IMR-90 (cell line): Measurements from ENCODE around the gene MYBPHL. TPM values are rescaled to one million over a fixed set of nuclear protein-coding genes. Genes with fewer than 3 reads are reported as not detected.

Source experiments
- ATAC-seq: fragments of 200-7000 bp; cut with Tn5 transposase; 2 replicates; pipeline ENCODE4 v1.9.1; 2020; ENCODE audit warnings: low read depth, mild to moderate bottlenecking, moderate library complexity
- BruUV-seq: library from RNA; stranded (reverse); fragments of 400-500 nt; replicated peaks from 2 replicates; lab custom pipeline; 2021; lab: Mats Ljungman, UMichigan
- CTCF ChIA-PET: fragments of 300-600 bp; formaldehyde crosslinking; extraction: SDS; loops from one replicate; lab custom pipeline; 2021; ENCODE audit warnings: antibody characterized with exemption; lab: Yijun Ruan, JAX
- POLR2A ChIA-PET: fragments of 300-600 bp; sonication (Branson Sonifier 250); formaldehyde crosslinking; loops from one replicate; lab custom pipeline; 2022; ENCODE audit warnings: antibody characterized with exemption; ENCODE audit not compliant: unreplicated experiment; lab: Charles Lee
- DNase-seq: peaks from one replicate; pipeline ENCODE4 v3.0.0; 2013
- H2AFZ ChIP-seq: replicated peaks from 2 replicates; pipeline ENCODE3; 2013; ENCODE audit warnings: low read length, mild to moderate bottlenecking; ENCODE audit not compliant: poor library complexity
- H2AK5ac ChIP-seq: 2 replicates; pipeline ENCODE4 v1.6.1; 2013; ENCODE audit warnings: low read depth, low read length, inconsistent platforms
- H2AK9ac ChIP-seq: replicated peaks from 2 replicates; pipeline ENCODE3; 2013; ENCODE audit warnings: mild to moderate bottlenecking, low read depth, low read length, moderate library complexity; ENCODE audit not compliant: poor library complexity
- H2BK120ac ChIP-seq: 2 replicates; pipeline ENCODE4 v1.6.1; 2013; ENCODE audit warnings: low read depth, low read length, inconsistent platforms
- H2BK15ac ChIP-seq: 3 replicates; pipeline ENCODE4 v1.6.1; 2013; ENCODE audit warnings: low read depth, low read length, inconsistent platforms
- H2BK20ac ChIP-seq: 2 replicates; pipeline ENCODE4 v1.6.1; 2013; ENCODE audit warnings: low read depth, mild to moderate bottlenecking, inconsistent platforms, low read length, moderate library complexity
- H2BK5ac ChIP-seq: 2 replicates; pipeline ENCODE4 v1.6.1; 2013; ENCODE audit warnings: mild to moderate bottlenecking, low read depth, low read length, inconsistent platforms; ENCODE audit not compliant: poor library complexity, severe bottlenecking
- H3K14ac ChIP-seq: replicated peaks from 2 replicates; pipeline ENCODE4 v1.6.1; 2013; ENCODE audit warnings: low read depth, low read length, inconsistent platforms
- H3K18ac ChIP-seq: 2 replicates; pipeline ENCODE4 v1.6.1; 2013; ENCODE audit warnings: low read depth, low read length, control low read depth
- H3K23ac ChIP-seq: 2 replicates; pipeline ENCODE4 v1.6.1; 2013; ENCODE audit warnings: low read depth, low read length, inconsistent platforms
- H3K27ac ChIP-seq: 2 replicates; pipeline ENCODE4 v1.5.1; 2013; ENCODE audit warnings: mild to moderate bottlenecking, control low read depth, low read length; ENCODE audit not compliant: insufficient read depth
- H3K27me3 ChIP-seq: 2 replicates; pipeline ENCODE4 v1.6.1; 2013; ENCODE audit warnings: low read length; ENCODE audit not compliant: control insufficient read depth, insufficient read depth
- H3K36me3 ChIP-seq: 2 replicates; pipeline ENCODE4 v1.6.1; 2013; ENCODE audit warnings: low read length, mixed read lengths; ENCODE audit not compliant: control insufficient read depth, insufficient read depth
- H3K4ac ChIP-seq: 2 replicates; pipeline ENCODE4 v1.6.1; 2013; ENCODE audit warnings: low read depth, low read length, inconsistent platforms
- H3K4me1 ChIP-seq: 2 replicates; pipeline ENCODE4 v1.6.1; 2013; ENCODE audit warnings: low read length, mixed read lengths; ENCODE audit not compliant: control insufficient read depth, insufficient read depth
- H3K4me2 ChIP-seq: 2 replicates; pipeline ENCODE4 v1.6.1; 2013; ENCODE audit warnings: low read depth, mild to moderate bottlenecking, control low read depth, low read length, moderate library complexity
- H3K4me3 ChIP-seq: 2 replicates; pipeline ENCODE4 v1.5.1; 2013; ENCODE audit warnings: low read depth, mild to moderate bottlenecking, control low read depth, low read length, moderate library complexity; ENCODE audit not compliant: insufficient read depth
- H3K56ac ChIP-seq: 2 replicates; pipeline ENCODE4 v1.6.1; 2013; ENCODE audit warnings: low read length, inconsistent platforms; ENCODE audit not compliant: insufficient read depth; ENCODE audit errors: extremely low read depth
- H3K79me1 ChIP-seq, 2 experiments: 2 replicates each; pipeline ENCODE4 v1.6.1; 2013; ENCODE audit warnings: low read length in 2 of 2, inconsistent platforms in 1 of 2, low read depth in 1 of 2
- H3K9ac ChIP-seq: 2 replicates; pipeline ENCODE4 v1.6.1; 2013; ENCODE audit warnings: low read depth, low read length, control low read depth
- H3K9me1 ChIP-seq: 2 replicates; pipeline ENCODE4 v1.6.1; 2013; ENCODE audit warnings: low read length, inconsistent platforms; ENCODE audit not compliant: insufficient read depth
- H3K9me3 ChIP-seq: 2 replicates; pipeline ENCODE4 v1.6.1; 2013; ENCODE audit warnings: low read length; ENCODE audit not compliant: control insufficient read depth, insufficient read depth
- H4K20me1 ChIP-seq: 2 replicates; pipeline ENCODE4 v1.6.1; 2013; ENCODE audit warnings: low read length, inconsistent platforms; ENCODE audit not compliant: insufficient read depth
- H4K5ac ChIP-seq: 2 replicates; pipeline ENCODE4 v1.6.1; 2013; ENCODE audit warnings: mild to moderate bottlenecking, low read depth, low read length, control low read depth
- H4K8ac ChIP-seq, 2 experiments: 2 replicates each; pipeline ENCODE4 v1.6.1; 2013; ENCODE audit warnings: low read depth in 2 of 2, low read length in 2 of 2, control low read depth in 1 of 2, inconsistent platforms in 1 of 2
- H4K91ac ChIP-seq: 2 replicates; pipeline ENCODE4 v1.6.1; 2013; ENCODE audit warnings: low read depth, low read length, inconsistent platforms; ENCODE audit not compliant: insufficient read depth
- CEBPB ChIP-seq: IDR thresholded peaks from 2 replicates; pipeline ENCODE4 v1.6.1; 2012; ENCODE audit warnings: low read depth, low read length, improper control_type of control experiment
- FOS ChIP-seq: fragments of 150-350 bp; IDR thresholded peaks from 2 replicates; pipeline ENCODE4 v1.6.1; 2016; ENCODE audit warnings: low read depth, low read length
- MXI1 ChIP-seq: IDR thresholded peaks from 2 replicates; pipeline ENCODE4 v1.6.1; 2012; ENCODE audit warnings: low read depth, mild to moderate bottlenecking, low read length, moderate library complexity, borderline replicate concordance
- NFE2L2 ChIP-seq: fragments of 150-350 bp; IDR thresholded peaks from 2 replicates; pipeline ENCODE4 v1.6.1; 2016; ENCODE audit warnings: low read depth, mild to moderate bottlenecking, low read length
- POLR2A ChIP-seq: IDR thresholded peaks from 2 replicates; pipeline ENCODE4 v1.6.1; 2012; ENCODE audit warnings: mild to moderate bottlenecking, low read depth, low read length
- RCOR1 ChIP-seq: IDR thresholded peaks from 2 replicates; pipeline ENCODE4 v1.6.1; 2012; ENCODE audit warnings: mild to moderate bottlenecking, low read length, improper control_type of control experiment; ENCODE audit not compliant: insufficient replicate concordance
- RFX5 ChIP-seq: IDR thresholded peaks from 2 replicates; pipeline ENCODE4 v1.8.0; 2012; ENCODE audit warnings: low read depth, mild to moderate bottlenecking, low read length, moderate library complexity
- SMC3 ChIP-seq: fragments of 150-350 bp; IDR thresholded peaks from 2 replicates; pipeline ENCODE4 v1.6.1; 2016; ENCODE audit warnings: low read depth, mild to moderate bottlenecking, antibody characterized with exemption, low read length, moderate library complexity
- WGBS, 2 experiments: methylation state at CpG; one replicate each; pipeline versions ENCODE4 v1.1.5 to v1.1.7; 2013; ENCODE audit warnings: missing lambda C conversion rate in 2 of 2; ENCODE audit not compliant: insufficient read length in 1 of 2; ENCODE audit errors: extremely low coverage in 2 of 2; 5-methylcytosine and 5-hydroxymethylcytosine counted together
- dilution Hi-C: fragments of 300-500 bp; cut with HindIII; formaldehyde crosslinking; loops from one replicate; pipeline ENCODE4 v1.14.3; 2018; ENCODE audit warnings: low sequenced_read_pairs; ENCODE audit not compliant: unreplicated experiment
- in situ Hi-C: fragments of 300-500 bp; cut with MboI; formaldehyde crosslinking; loops from 3 replicates; pipeline ENCODE4 v1.14.3; 2019; ENCODE audit warnings: low sequenced_read_pairs, inconsistent platforms, mixed read lengths
- intact Hi-C: fragments of 100-400 bp; cut with micrococcal nuclease; formaldehyde crosslinking; loops from 2 replicates; pipeline ENCODE4 v1.10.0; 2022
- polyA plus RNA-seq, 3 experiments: library from polyadenylated mRNA; depleted of rRNA; stranded (reverse); fragments of >200 nt; gene quantifications; 2 replicates each; pipeline ENCODE4 v1.2.3, GENCODE V29; 2012; ENCODE audit warnings: low replicate concordance in 1 of 3
- total RNA-seq: library from RNA; depleted of rRNA; stranded (reverse); fragments of >200 nt; gene quantifications from 2 replicates; pipeline ENCODE4 v1.2.3, GENCODE V29; 2012
- TF ChIP-seq, protein P1 (sequence below): fragments of 150-350 bp; IDR thresholded peaks from 2 replicates; pipeline ENCODE4 v1.6.1; 2016; ENCODE audit warnings: low read depth, mild to moderate bottlenecking, low read length, moderate library complexity, borderline replicate concordance
- TF ChIP-seq, protein P2 (sequence below): conservative IDR thresholded peaks from 2 replicates; pipeline ENCODE4 v1.5.1; 2012; ENCODE audit warnings: mild to moderate bottlenecking, low read depth, low read length, improper control_type of control experiment

Gene MYBPHL
- total and polyA plus RNA-seq, 2 of the 4 experiments (the other 2 are of a cell fraction) = 0.07 TPM; not detected in 1

DNA sequence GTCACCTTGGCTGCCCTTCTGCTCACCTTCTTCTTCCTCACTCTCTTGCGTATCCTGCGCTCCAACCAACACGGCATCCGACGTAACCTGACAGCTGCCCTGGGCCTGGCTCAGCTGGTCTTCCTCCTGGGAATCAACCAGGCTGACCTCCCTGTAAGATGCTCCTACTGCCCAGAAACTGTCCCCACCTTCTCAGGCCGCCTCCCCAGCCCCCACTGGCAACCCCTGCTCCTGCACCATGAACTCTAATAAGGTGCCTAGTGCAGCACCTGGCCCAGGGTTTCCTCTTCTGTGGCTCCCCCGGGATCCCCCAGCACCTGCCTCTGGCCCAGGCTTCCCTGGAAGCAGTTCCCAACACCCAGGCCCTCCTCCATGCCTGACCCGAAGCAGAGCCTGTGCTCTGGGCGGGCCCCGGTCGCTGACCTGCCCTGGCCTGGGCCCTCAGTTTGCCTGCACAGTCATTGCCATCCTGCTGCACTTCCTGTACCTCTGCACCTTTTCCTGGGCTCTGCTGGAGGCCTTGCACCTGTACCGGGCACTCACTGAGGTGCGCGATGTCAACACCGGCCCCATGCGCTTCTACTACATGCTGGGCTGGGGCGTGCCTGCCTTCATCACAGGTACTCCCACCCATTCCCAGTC lies 36.7 kb downstream of the MYBPHL start:
- Histone ChIP-seq H3K79me1 (no peaks in the 10 kb centered on the region), H3K4me2 (no peak overlapping the region), H3K4ac (no peak overlapping the region), H4K5ac (no peak overlapping the region), H2BK20ac (no peak overlapping the region), H4K8ac (no peak overlapping the region), H3K23ac (no peak overlapping the region), H3K9me1 (0 out of 2 replicates have a peak, but pooled peaks cover 3% of the 10 kb centered on the region), H3K4me1 (peaks cover 7% of the 10 kb centered on the region), H3K4me3 (no peak overlapping the region), H2AFZ (no peak overlapping the region), H3K56ac (no peak overlapping the region), H2AK5ac (no peak overlapping the region), H3K27me3 (no peaks in the 10 kb centered on the region), H4K91ac (no peak overlapping the region), H4K20me1 (no peaks in the 10 kb centered on the region), H2BK5ac (no peak overlapping the region), H3K18ac (no peak overlapping the region), H2AK9ac (no peak overlapping the region), H3K27ac (no peak overlapping the region), H2BK15ac (no peak overlapping the region), H3K9ac (no peak overlapping the region), H2BK120ac (no peak overlapping the region), H3K9me3 (peaks cover 2% of the 10 kb centered on the region; the same call in 1 of the 2 replicates), H3K36me3 (peaks cover 2% of the 10 kb centered on the region; the same call in 1 of the 2 replicates), H3K14ac (no peak overlapping the region)
- WGBS, 2 experiments = 91% methylated on average over 8 of the region's 17 CpGs; no CpG with 5 or more reads in 1 of the 2 experiments
- dilution Hi-C loops = no loop called here
- DNase-seq = no peak
- in situ Hi-C loops = loop anchor here (10.0 kb wide), 1 partner anchor 265 kb away; the partner anchor contains the start of gene GPR61
- ChIA-PET CTCF (no interaction called here), POLR2A (no interaction called here)
- no TSS peak for BruUV-seq
- ATAC-seq = no peak
- intact Hi-C loops = no loop called here
- no peak for TF ChIP-seq POLR2A
- no peak for TF ChIP-seq NFE2L2
- TF ChIP-seq SMC3 = no peak
- TF ChIP-seq CEBPB = no peak
- TF ChIP-seq FOS = no peak
- no peak for TF ChIP-seq RCOR1
- TF ChIP-seq, protein P1, sequence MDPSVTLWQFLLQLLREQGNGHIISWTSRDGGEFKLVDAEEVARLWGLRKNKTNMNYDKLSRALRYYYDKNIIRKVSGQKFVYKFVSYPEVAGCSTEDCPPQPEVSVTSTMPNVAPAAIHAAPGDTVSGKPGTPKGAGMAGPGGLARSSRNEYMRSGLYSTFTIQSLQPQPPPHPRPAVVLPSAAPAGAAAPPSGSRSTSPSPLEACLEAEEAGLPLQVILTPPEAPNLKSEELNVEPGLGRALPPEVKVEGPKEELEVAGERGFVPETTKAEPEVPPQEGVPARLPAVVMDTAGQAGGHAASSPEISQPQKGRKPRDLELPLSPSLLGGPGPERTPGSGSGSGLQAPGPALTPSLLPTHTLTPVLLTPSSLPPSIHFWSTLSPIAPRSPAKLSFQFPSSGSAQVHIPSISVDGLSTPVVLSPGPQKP = no peak
- no peak for TF ChIP-seq RFX5
- TF ChIP-seq, protein P2, sequence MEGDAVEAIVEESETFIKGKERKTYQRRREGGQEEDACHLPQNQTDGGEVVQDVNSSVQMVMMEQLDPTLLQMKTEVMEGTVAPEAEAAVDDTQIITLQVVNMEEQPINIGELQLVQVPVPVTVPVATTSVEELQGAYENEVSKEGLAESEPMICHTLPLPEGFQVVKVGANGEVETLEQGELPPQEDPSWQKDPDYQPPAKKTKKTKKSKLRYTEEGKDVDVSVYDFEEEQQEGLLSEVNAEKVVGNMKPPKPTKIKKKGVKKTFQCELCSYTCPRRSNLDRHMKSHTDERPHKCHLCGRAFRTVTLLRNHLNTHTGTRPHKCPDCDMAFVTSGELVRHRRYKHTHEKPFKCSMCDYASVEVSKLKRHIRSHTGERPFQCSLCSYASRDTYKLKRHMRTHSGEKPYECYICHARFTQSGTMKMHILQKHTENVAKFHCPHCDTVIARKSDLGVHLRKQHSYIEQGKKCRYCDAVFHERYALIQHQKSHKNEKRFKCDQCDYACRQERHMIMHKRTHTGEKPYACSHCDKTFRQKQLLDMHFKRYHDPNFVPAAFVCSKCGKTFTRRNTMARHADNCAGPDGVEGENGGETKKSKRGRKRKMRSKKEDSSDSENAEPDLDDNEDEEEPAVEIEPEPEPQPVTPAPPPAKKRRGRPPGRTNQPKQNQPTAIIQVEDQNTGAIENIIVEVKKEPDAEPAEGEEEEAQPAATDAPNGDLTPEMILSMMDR = no peak
- TF ChIP-seq MXI1 = no peak
